ENCODE data around the gene LTBP3. TPM values are rescaled to one million over a fixed set of nuclear protein-coding genes. Genes with fewer than 3 reads are reported as not detected.
A peak's percentile ranks its signal among the peaks of the same experiment; 100 is the strongest.
"Not testable (repeated sequence)": the region's sequence is repeated elsewhere in the genome, so short reads cannot be mapped to it uniquely, and the experiment has no call there.

Gene LTBP3
- total RNA-seq, 1 donor from 2014 or later: 86.4 TPM

GRCh38 chr11:65528819-65529350 lies 29.3 kb downstream of the LTBP3 start:
- Mint-ChIP-seq H3K27me3 (ENCODE audit: low read depth) (no peaks in the 10 kb centered on the region), H3K4me1 (ENCODE audit: low read depth) (peaks cover 19% of the 10 kb centered on the region), H3K27ac (no peak overlapping the region), H3K4me3 (ENCODE audit: low read depth) (no peak overlapping the region), H3K36me3 (ENCODE audit: low read depth) (peaks cover 45% of the 10 kb centered on the region), H3K9me3 (no peaks in the 10 kb centered on the region)
- intact Hi-C loops (cut with micrococcal nuclease): no loop called here
- DNase-seq (ENCODE audit: low spot score): no peak

GRCh38 chr11:65526744-65527143 lies 31.4 kb downstream of the LTBP3 start:
- peak overlapping the region; percentile 68 for H3K4me3 Mint-ChIP-seq (ENCODE audit: low read depth)
- H3K36me3 Mint-ChIP-seq (ENCODE audit: low read depth): peaks cover 37% of the 10 kb centered on the region
- intact Hi-C loops (cut with micrococcal nuclease): no loop called here
- H3K4me1 Mint-ChIP-seq (ENCODE audit: low read depth): peaks cover 39% of the 10 kb centered on the region
- no peak for DNase-seq (ENCODE audit: low spot score)
- no peak overlapping the region for H3K27ac Mint-ChIP-seq
- no peaks in the 10 kb centered on the region for H3K27me3 Mint-ChIP-seq (ENCODE audit: low read depth)
- no peaks in the 10 kb centered on the region for H3K9me3 Mint-ChIP-seq

DNA sequence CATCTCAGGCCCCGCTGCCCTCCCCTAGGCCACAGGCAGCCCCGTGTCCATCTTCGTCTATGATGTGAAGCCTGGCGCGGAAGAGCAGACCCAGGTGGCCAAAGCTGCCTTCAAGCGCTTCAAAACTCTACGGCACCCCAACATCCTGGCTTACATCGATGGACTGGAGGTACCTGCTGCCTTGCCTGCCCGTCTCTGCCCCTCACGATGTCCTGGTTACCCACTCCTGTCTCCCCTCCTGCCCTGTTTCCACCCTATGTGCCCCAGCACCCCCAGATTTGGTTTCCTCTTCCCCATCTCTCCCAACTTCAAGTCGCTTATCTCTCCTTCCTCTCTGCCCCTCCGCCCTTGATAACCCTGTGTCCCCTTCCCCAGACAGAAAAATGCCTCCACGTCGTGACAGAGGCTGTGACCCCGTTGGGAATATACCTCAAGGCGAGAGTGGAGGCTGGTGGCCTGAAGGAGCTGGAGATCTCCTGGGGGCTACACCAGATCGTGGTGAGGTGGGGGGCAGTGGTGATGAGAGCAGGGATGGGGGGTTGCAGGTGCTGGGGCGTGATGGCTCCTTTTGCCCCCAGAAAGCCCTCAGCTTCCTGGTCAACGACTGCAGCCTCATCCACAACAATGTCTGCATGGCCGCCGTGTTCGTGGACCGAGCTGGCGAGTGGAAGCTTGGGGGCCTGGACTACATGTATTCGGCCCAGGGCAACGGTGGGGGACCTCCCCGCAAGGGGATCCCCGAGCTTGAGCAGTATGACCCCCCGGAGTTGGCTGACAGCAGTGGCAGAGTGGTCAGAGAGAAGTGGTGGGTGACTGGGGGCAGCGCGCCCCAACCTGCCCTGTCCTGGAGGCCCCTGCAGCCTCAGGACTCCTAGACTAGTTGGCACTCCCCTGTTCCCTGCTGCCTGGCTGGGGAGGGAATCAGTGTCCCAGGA lies 32.3 kb downstream of the LTBP3 start:
- intact Hi-C loops (cut with micrococcal nuclease): loop anchor here (2.0 kb wide), 1 partner anchor 15 kb away; no protein-coding TSS in a partner anchor
- no peak for DNase-seq (ENCODE audit: low spot score)

GRCh38 chr11:65524741-65525545 lies 33.2 kb downstream of the LTBP3 start, which contains the start of gene SCYL1:
TSS of gene SCYL1 (plus strand) at chr11:65525083. CDS start at chr11:65525154, 71 bp downstream.
- H3K36me3 Mint-ChIP-seq (ENCODE audit: low read depth): peaks cover 22% of the 10 kb centered on the region
- no peaks in the 10 kb centered on the region for H3K9me3 Mint-ChIP-seq
- H3K4me1 Mint-ChIP-seq (ENCODE audit: low read depth): peaks cover 38% of the 10 kb centered on the region
- H3K27me3 Mint-ChIP-seq (ENCODE audit: low read depth): no peaks in the 10 kb centered on the region
- DNase-seq (ENCODE audit: low spot score): peak; percentile 74
- peak within 1 kb of the TSS; percentile 86 for H3K27ac Mint-ChIP-seq
- intact Hi-C loops (cut with micrococcal nuclease): loop anchor here (2.0 kb wide), 1 partner anchor 16 kb away; no protein-coding TSS in a partner anchor
- peak within 1 kb of the TSS; percentile 80 for H3K4me3 Mint-ChIP-seq (ENCODE audit: low read depth)

More for the DNA sequence above, 32.3 kb downstream of the LTBP3 start:
- Mint-ChIP-seq H3K36me3 (ENCODE audit: low read depth) (peaks cover 27% of the 10 kb centered on the region), H3K27me3 (ENCODE audit: low read depth) (no peaks in the 10 kb centered on the region), H3K27ac (peak overlapping the region; percentile 46), H3K9me3 (no peaks in the 10 kb centered on the region), H3K4me1 (ENCODE audit: low read depth) (peaks cover 41% of the 10 kb centered on the region), H3K4me3 (ENCODE audit: low read depth) (peak overlapping the region; percentile 80)

DNA sequence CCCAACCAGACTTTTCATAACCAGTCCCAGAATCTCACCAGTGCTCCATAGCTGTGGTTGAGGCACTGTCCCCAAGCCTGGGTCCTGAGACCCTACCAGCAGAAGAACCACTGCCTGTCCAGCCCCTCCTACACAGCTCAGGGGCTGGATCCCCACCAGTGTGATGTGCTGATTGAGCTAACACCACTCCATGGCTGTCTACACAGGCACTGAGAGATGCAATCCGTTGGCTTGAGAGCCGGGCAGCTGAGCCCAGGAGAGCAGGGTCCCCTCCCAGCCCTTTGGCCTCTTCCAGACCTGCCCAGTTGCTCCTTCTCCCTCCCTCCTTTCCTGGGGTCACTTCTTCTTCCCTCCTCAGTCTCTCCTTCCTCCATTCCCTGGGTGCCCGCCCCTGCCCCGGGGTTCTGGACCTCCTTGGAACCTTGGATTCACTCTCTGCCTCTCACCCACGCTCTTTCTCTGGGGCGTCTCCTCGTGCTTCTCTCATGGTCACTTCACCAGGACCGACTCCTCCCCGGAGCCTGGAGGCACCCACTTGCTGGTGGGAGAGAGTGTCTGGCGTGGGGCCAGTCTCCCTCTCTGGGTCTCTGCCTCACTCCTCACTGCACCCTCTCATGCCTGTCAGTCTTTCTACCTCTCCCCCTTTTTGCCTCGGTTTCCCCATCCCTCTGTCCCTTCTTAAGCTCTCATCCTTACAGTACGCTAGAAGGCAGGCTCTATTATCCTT lies 34.0 kb downstream of the LTBP3 start:
- peaks cover 35% of the 10 kb centered on the region for H3K4me1 Mint-ChIP-seq (ENCODE audit: low read depth)
- no peak for DNase-seq (ENCODE audit: low spot score)
- H3K4me3 Mint-ChIP-seq (ENCODE audit: low read depth): peak overlapping the region; percentile 77
- no peaks in the 10 kb centered on the region for H3K27me3 Mint-ChIP-seq (ENCODE audit: low read depth)
- no peaks in the 10 kb centered on the region for H3K9me3 Mint-ChIP-seq
- H3K27ac Mint-ChIP-seq: peak overlapping the region; percentile 86
- H3K36me3 Mint-ChIP-seq (ENCODE audit: low read depth): peaks cover 19% of the 10 kb centered on the region
- intact Hi-C loops (cut with micrococcal nuclease): loop anchor here (2.0 kb wide), 1 partner anchor 17 kb away; no protein-coding TSS in a partner anchor

GRCh38 chr11:65523631-65523968 lies 34.6 kb downstream of the LTBP3 start:
- H3K4me1 Mint-ChIP-seq (ENCODE audit: low read depth): peaks cover 35% of the 10 kb centered on the region
- peak overlapping the region; percentile 60 for H3K4me3 Mint-ChIP-seq (ENCODE audit: low read depth)
- DNase-seq (ENCODE audit: low spot score); H3K27me3 Mint-ChIP-seq (ENCODE audit: low read depth); H3K9me3 Mint-ChIP-seq; intact Hi-C loops (cut with micrococcal nuclease): not testable (repeated sequence)
- H3K27ac Mint-ChIP-seq: peak overlapping the region; percentile 85
- H3K36me3 Mint-ChIP-seq (ENCODE audit: low read depth): peaks cover 15% of the 10 kb centered on the region

GRCh38 chr11:65522718-65523630 lies 35.2 kb downstream of the LTBP3 start:
- DNase-seq (ENCODE audit: low spot score); intact Hi-C loops (cut with micrococcal nuclease); H3K9me3 Mint-ChIP-seq; H3K27me3 Mint-ChIP-seq (ENCODE audit: low read depth): not testable (repeated sequence)
- Mint-ChIP-seq H3K36me3 (ENCODE audit: low read depth) (peaks cover 15% of the 10 kb centered on the region), H3K4me1 (ENCODE audit: low read depth) (peaks cover 35% of the 10 kb centered on the region), H3K27ac (peak overlapping the region; percentile 85), H3K4me3 (ENCODE audit: low read depth) (peak overlapping the region; percentile 60)

- H3K27ac Mint-ChIP-seq; H3K9me3 Mint-ChIP-seq; intact Hi-C loops (cut with micrococcal nuclease); DNase-seq (ENCODE audit: low spot score); H3K36me3 Mint-ChIP-seq (ENCODE audit: low read depth); H3K27me3 Mint-ChIP-seq (ENCODE audit: low read depth): not testable (repeated sequence)
- H3K4me3 Mint-ChIP-seq (ENCODE audit: low read depth): peak overlapping the region; percentile 6
- H3K4me1 Mint-ChIP-seq (ENCODE audit: low read depth): peaks cover 33% of the 10 kb centered on the region
Observed at GRCh38 chr11:65521777-65522521, 36.2 kb downstream of the LTBP3 start.

- intact Hi-C loops (cut with micrococcal nuclease); H3K36me3 Mint-ChIP-seq (ENCODE audit: low read depth); DNase-seq (ENCODE audit: low spot score); H3K27me3 Mint-ChIP-seq (ENCODE audit: low read depth); H3K27ac Mint-ChIP-seq; H3K4me3 Mint-ChIP-seq (ENCODE audit: low read depth); H3K9me3 Mint-ChIP-seq: not testable (repeated sequence)
- H3K4me1 Mint-ChIP-seq (ENCODE audit: low read depth): peaks cover 27% of the 10 kb centered on the region
Observed at GRCh38 chr11:65518941-65519549, 39.1 kb downstream of the LTBP3 start.

DNA sequence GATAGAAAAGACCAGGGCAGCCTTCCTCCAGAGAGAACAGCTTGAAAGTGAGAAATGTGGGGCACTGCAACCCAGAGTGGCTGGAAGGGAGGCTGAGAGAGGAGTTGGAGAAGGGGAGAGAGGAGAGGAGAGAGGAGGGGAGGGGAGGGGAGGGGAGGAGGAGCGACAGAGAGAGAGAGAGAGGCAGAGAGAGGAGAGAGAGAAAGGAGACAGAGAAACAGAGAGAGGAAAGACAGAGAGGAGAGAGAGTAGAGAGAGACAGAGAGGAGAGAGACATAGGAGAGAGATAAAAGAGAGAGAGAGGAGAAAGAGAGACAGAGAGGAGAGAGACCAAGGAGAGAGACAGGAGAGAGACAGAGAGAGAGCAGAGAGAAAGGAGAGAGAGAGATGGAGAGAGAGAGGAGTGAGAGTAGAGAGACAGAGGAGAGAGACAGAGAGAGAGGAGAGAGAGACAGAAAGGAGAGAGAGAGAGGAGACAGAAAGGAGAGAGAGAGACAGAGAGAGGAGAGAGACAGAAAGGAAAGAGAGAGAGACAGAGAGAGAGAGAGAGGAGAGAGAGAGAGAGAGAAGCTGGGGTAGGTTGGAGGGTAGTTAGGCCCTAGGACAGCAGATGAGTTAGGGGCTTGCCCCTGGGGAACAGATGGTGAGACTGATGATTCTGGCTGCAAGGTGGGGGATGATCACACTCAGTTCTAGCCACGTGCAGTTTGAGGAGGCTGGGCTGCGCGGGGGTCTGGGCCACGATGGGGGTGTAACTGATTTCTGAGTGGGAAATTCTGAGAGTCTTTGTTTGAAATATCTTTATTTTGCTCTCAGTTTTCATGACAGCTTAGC lies 41.8 kb downstream of the LTBP3 start:
- intact Hi-C loops (cut with micrococcal nuclease): no loop called here
- no peaks in the 10 kb centered on the region for H3K27me3 Mint-ChIP-seq (ENCODE audit: low read depth)
- no peak overlapping the region for H3K4me3 Mint-ChIP-seq (ENCODE audit: low read depth)
- DNase-seq (ENCODE audit: low spot score): no peak
- H3K36me3 Mint-ChIP-seq (ENCODE audit: low read depth): no peaks in the 10 kb centered on the region
- peak overlapping the region; percentile 31 for H3K27ac Mint-ChIP-seq
- peaks cover 3% of the 10 kb centered on the region for H3K4me1 Mint-ChIP-seq (ENCODE audit: low read depth)
- no peaks in the 10 kb centered on the region for H3K9me3 Mint-ChIP-seq

All from activated T-helper 2 cell treated with anti-CD3 and anti-CD28 coated beads, Interferon-gamma antibody, Interleukin-2, Interleukin-4, amounts not matched to agents 10 μg/mL and 5 μg/mL and 100 μg/mL, durations not matched to agents 14 hours and 24 hours and 36 hours (primary cell).